Keratinocyte (primary cell): ENCODE data around the gene CBX8.

ENCODE experiments used
- CTCF ChIP-seq, 3 experiments: IDR thresholded peaks in 1 of 3; conservative IDR thresholded peaks in 1 of 3; optimal IDR thresholded peaks in 1 of 3; 2 replicates in 2 of 3; 3 replicates in 1 of 3; pipeline versions ENCODE3 to v1.5.1; 2011; ENCODE audit warnings: low read length in 3 of 3, mild to moderate bottlenecking in 3 of 3, moderate library complexity in 2 of 3, control low read depth in 1 of 3, inconsistent platforms in 1 of 3; ENCODE audit not compliant: insufficient read depth in 2 of 3; ENCODE audit errors: extremely low read depth in 1 of 3
- EZH2 ChIP-seq: IDR thresholded peaks from one replicate; pipeline ENCODE4 v1.6.1; 2012; ENCODE audit warnings: inconsistent platforms, mild to moderate bottlenecking, low read length, moderate library complexity

GRCh38 chr17:79824234-79824633, 27.4 kb upstream of the CBX8 start:
- TF ChIP-seq CTCF (optimal IDR thresholded peaks at IDR 0.05 in 1 of 3, IDR thresholded peaks at IDR 0.05 in 1 of 3, conservative IDR thresholded peaks at IDR 0.05 in 1 of 3; ENCODE audit: extremely low read depth in 1 of 3, insufficient read depth in 2 of 3, low read length in 3 of 3), result no peak
- no peak for TF ChIP-seq EZH2
